Stimulated activated CD4-positive, alpha-beta T cell treated with anti-CD3 and anti-CD28 coated beads, Interleukin-4, amount 100 ng/mL, for 1 hour (primary cell): Measurements from ENCODE around the gene B3GALT5.
"Not testable (repeated sequence)": the region's sequence is repeated elsewhere in the genome, so short reads cannot be mapped to it uniquely, and the experiment has no call there.

ENCODE experiments used
- DNase-seq: peaks from one replicate; pipeline ENCODE4 v3.0.0-alpha.2; 2020

The B3GALT5 gene

DNA sequence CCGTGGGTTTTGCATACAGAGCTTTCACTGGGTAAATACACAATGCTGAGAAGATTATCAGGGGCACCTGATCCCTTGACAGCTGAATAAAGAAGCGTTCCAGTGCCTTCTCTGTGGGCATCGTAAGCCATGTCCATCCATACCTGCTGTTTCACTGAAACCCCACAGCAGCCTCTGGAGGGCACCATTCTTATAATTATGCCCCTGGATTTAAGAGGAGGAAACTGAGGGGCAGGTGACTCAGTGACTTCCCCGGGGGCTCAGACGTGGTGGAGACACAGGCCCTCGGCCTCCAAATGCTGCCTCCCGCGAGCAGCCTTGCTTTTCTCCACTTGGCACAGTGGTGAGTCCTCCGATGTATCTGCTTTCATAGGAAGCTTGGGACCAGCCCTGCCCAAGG lies 56.7 kb downstream of the B3GALT5 start:
- DNase-seq, result no peak

GRCh38 chr21:39669976-39670661 lies 57.4 kb downstream of the B3GALT5 start:
- DNase-seq, result no peak

GRCh38 chr21:39670701-39671100 lies 58.0 kb downstream of the B3GALT5 start:
- DNase-seq, result no peak

DNA sequence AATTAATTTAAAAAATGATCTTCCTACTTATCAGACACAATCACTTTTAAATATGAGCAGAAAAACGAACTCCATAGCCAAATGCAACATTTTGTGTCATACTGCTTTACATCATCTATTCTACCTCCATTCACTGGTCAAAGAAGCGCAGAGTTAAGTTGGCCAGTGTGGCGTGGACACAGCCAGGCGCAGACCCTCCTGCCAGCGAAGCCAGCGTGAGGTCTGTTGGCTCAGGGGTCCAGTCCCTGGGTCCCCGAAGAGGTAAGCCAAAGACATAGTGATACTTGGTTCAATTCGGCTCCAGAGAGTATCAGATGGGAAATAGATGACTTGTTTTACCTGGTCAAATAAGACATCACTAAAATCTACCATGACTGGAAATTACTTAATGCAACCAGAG lies 59.2 kb downstream of the B3GALT5 start:
- no peak for DNase-seq

DNA sequence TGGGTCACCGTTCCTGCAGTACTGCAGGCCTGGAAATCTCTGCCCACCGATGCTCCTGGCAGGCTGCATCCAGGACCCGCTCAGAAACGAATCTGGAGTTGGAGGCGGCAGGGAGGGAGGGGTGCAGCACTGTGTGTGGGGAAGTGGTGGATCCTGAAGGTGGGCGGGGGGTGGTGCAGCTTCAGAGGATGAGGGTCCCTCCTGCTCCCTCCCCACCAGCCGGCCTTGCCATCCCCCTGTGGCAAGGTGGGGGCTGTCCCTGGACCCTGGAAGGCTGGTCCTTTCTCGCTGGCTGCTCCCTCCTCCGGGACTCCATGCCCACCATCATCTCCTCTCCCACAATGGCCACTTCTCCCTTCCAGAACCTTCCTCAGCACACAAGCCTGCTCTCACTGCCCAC lies 60.4 kb downstream of the B3GALT5 start:
- DNase-seq, result no peak

GRCh38 chr21:39673736-39674135 lies 61.0 kb downstream of the B3GALT5 start:
- no peak for DNase-seq

DNA sequence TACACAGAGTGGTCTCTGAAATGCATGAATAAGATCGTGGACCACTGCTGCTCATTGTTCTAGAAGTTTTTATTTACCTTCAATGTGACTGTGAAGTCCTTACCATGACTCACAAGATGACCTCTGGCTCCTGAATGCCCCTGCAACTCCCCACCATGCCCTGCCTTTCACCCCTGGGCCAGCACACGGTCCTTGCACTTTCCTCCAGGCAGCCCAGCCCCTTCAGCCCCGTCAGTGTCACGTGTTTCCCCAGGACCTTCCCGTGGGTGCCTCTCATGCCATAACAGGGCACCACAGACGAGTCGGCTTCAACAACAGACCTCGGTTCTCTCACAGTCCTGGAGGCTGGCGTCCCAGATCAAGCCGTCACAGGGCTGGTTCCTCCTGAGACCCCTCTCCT lies 62.1 kb downstream of the B3GALT5 start:
- no peak for DNase-seq

DNA sequence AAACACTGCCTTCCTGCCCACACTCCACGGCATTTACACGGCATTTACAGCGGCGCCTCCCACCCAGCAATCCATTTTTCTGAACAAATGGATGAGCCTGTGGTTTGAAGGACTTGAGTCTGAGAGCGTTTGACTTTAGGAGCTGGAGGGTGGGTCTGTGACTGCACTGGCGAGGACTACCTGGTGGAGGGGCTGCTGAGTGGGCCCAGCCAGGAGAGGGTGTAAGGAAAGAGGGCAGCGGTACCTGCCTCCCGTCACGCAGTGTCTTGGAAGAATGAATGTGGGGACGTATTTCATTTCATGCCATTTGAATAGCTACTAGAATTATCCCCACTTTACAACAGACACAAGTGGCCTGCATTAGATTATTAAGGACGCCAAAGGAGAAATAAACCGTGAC lies 62.9 kb downstream of the B3GALT5 start:
- no peak for DNase-seq

DNA sequence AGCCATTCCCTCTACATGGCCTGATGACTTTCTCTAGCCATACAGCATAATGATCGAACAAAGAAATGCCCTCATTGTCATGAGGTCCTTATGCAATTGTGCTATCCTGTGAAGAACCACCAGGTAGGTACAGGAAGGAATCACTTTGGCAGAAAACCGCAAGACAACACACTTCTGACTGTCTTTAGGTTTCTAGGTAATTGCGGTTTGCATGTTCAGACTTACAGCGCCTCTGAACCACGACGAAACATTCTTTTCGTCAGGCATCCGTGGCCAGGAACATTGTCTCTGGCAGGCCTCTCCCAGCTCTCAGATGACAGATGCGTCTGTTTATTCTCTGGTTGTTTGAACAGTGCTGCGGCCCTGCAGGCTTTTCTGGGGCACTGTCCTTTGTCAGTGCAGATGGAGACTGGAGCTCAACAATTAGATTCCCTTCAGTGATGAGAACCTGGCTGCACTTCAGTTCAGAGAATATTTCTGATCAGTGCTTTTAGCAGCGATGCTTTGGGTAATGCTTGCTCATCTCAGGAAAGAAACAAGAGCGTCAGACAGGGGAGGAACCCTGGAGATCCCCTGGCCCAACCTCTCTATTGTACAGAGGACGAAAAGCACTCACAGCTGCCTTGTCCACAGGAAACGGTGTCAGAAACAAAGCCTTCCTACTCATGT lies 63.4 kb downstream of the B3GALT5 start:
- no peak for DNase-seq

DNA sequence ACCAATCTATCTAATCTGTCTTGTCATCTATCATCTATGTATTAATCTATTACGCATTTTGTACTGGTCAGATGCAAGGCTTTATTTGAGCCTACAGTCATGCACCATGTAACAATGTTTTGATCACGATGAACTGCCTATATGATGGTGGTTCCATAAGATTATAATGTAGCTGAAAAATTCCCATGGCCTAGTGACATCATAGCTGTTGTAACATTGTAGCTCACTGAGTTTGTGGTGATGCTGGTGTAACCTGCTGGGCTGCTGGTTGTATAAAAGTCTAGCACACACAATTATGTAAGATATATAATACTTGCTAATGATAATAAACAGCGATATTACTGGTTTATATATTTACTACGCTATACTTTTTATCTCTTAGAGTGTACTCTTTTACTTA lies 67.5 kb downstream of the B3GALT5 start:
- DNase-seq, result no peak

- DNase-seq, result no peak
These were observed 68.5 kb downstream of the B3GALT5 start for GRCh38 chr21:39681257-39681656.

DNA sequence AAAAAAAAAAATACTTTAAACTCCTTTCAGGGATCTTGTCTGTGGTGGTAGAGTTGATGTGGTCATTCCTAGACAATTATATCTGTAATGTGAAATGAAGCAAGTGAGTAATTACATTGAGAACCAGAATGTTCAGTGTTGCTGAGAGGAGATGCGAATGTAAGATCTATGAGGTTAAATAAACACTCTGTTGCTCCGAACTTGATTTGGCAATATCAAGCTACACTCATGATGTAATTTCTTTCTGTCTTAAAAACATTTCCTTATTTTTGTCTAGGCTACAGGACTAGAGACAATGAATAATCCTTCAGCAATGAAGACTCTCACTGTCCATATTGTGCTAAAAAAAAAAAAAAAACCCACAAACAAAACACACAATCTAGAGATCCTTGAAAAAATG lies 69.1 kb downstream of the B3GALT5 start:
- no peak for DNase-seq

DNA sequence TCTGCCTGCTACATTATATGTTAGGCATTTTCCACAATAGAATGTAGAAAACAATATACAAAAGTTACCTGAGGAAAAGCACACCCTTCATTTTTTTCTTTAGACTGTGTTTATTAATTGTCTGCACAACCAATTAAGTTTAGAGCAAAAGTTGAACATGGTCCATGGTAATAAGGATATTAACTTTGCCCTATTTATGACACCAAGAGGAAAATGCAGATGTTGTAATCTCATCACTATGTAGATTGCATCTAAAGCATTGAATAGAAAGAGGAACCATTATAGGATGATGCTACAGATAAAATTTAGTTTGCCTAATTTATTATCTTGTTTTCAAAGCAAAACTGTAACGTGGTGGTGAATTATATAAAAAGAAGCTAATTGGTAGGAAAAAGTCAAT lies 72.5 kb downstream of the B3GALT5 start:
- no peak for DNase-seq

GRCh38 chr21:39685991-39686390 lies 73.3 kb downstream of the B3GALT5 start:
- no peak for DNase-seq

DNA sequence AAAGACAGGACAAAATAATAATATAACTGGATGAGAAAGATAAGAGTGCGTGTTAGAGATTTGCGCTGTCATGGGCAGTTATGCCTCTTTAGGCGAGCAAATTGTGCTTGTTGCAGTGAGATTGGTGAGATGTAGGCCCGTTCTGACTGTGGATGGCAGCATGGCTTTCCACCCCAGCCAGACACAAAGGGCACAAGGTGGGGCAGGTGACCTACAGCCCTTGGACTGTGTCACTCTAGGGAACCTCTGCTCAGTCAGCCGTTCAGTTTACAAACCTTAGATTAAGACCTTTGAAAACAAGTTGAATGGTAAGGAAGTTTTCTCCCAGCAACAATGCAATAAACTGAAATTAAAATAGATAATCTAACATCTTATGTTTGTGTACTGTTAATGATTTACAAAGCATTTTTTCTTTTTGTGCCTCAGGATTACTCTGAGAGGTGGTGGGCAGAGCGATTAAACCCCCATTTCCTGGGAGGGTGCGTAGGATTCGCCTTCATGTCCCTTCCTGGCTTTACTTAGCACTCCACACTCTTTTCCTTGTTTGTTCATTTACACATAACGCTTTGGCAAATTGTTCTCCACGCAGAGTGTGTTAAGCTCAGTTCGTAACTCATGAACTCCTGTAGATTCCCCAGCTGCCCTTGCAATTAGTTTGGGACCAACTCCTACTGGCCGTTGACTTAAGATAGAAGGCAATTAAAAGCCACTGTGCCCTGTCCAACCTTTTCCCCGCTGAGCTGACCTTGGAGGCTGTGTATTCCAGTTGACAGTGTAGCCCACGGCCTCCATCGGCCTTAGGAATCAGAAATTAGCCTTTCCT lies 74.1 kb downstream of the B3GALT5 start:
- DNase-seq, result no peak

DNA sequence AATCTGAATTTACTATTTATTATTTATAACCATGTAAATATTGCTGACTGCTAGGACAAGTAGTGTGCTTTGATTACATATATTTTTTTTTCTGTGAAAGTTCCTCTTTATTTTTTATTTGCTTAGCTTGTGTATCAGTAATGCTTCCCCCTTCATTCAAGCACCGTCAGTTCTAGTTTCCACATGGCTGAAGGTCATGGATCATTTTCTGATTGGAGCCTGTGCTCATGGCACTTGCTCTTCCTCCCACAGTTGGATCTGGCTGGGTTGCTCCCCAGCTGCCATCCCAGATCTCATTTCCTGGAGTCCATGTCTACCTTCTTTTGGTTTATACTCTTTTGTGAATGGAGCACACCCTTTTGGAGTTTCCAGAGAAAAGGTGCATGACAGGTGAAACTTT lies 75.3 kb downstream of the B3GALT5 start:
- no peak for DNase-seq

DNA sequence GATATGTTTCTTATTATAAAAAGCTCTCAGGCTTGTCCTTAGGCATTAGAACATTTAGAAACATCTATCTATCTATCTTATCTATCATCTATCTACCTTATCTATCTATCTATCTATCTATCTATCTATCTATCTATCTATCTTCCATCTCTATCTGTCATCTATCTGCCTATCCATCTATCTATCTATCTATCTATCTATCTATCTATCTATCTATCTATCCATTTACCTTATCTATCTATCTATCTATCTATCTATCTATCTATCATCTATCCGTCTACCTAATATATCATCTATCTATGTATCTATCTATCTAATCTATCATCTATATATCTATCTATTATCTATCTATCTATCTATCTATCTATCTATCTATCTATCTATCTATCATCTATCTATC lies 77.1 kb downstream of the B3GALT5 start:
- DNase-seq, result not testable (repeated sequence)

GRCh38 chr21:39690454-39690853 lies 77.7 kb downstream of the B3GALT5 start:
- DNase-seq, result no peak

DNA sequence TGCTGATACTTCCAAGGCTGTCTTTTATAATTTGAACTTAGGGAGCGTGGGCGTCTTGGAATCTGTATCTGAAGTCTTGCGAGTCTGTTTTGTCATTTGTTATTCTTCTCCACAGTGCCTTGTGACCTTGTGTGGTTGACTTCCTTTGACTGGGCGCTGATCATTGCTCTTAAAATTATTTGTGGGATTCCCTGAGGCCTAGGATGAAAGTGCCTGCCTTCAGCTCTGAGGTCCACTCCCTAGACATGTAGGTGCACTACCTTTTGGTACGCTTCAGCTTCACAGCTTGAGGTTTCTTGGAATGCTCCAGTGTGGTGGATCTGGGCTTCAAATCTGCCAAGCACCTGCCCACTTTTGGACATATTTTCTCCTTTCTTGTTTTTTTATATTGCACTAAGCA lies 82.0 kb downstream of the B3GALT5 start:
- no peak for DNase-seq

DNA sequence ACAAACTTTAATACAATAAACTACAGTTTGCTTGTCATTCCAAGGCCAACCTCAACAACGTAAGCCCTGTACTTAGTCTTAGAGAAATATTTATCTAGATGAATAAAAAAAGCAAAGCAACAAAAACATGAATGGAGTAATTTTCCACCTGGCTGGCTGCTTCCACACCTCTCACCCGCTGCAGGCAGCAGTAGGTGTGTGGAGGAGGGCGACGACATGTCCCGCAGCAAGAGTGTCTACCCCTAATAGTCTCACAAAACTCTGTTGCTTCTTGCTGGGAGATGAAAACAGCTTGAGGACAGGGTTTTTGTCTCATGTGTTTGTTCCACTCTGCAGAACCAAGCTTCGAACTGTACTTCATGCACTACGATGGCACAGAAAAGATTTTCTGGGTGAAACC lies 83.5 kb downstream of the B3GALT5 start:
- DNase-seq, result no peak

- DNase-seq, result no peak
These were observed 83.9 kb downstream of the B3GALT5 start for GRCh38 chr21:39696618-39697017.

- DNase-seq, result no peak
These were observed 87.6 kb downstream of the B3GALT5 start for GRCh38 chr21:39700318-39700717.

GRCh38 chr21:39703578-39703977 lies 90.8 kb downstream of the B3GALT5 start:
- no peak for DNase-seq

DNA sequence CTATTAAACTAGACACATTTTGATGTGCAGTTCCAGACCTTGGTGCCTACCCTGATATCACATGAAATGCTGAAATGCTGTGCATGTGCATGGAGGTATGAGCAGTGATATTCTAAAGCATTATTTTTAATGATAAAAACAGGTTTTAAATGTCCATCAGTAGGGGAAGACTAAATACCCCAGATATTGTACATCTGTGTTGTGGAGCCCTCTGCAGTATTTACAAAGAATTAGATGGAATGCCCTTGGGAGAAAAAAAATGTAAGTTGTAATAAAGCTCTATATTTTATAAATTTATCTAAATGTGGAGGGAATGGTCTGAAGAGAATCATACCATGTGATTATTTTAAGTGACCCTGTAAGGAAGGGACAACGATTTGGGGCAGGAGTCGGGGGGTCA lies 93.1 kb downstream of the B3GALT5 start:
- DNase-seq, result no peak
